Measurements from ENCODE around the gene ZNF563.

ZNF563 gene

DNA sequence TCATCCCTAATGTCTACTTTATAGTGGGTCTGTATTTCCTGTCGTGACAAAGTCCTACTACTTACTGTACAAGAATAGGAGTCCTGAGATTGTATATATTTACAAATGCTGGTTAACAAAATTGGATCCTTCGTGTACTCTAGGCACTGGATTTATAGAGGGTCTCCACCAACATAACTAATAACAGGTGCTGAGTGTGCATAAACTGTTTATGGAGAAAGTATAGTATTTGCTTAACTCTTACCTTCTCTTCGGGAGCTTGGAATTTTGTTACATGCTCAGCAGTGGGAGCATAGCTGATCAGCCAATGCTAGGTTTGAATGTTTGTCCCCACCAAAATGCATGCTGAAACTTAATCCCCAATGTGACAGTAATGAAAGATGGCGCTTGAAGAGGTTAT lies 19.9 kb upstream of the ZNF563 start:
- Histone ChIP-seq H3F3A (ENCODE audit: insufficient read depth, low read length) (no peaks in the 10 kb centered on the region), H3K4me1 (ENCODE audit: low read length) (no peaks in the 10 kb centered on the region), H3K9me2 (replicated peaks; ENCODE audit: insufficient read depth, low read length) (no peaks in the 10 kb centered on the region), H3K9ac (ENCODE audit: low read length) (no peak overlapping the region), H3K79me2 (ENCODE audit: low read length) (no peaks in the 10 kb centered on the region), H3K4me3 (ENCODE audit: low read length) (no peak overlapping the region), H3K27ac (ENCODE audit: low read length) (no peak overlapping the region), H4K20me1 (ENCODE audit: insufficient read depth, low read length) (no peaks in the 10 kb centered on the region), H3K36me3 (replicated peaks; ENCODE audit: insufficient read depth, low read length) (no peaks in the 10 kb centered on the region), H3K9me3 (replicated peaks; ENCODE audit: insufficient read depth, low read length) (no peaks in the 10 kb centered on the region), H3K4me2 (ENCODE audit: low read depth, low read length) (no peak overlapping the region), H3K27me3 (replicated peaks; ENCODE audit: insufficient read depth, low read length) (no peaks in the 10 kb centered on the region), H2AFZ (ENCODE audit: low read length) (no peak overlapping the region)
- TF ChIP-seq, protein P1, sequence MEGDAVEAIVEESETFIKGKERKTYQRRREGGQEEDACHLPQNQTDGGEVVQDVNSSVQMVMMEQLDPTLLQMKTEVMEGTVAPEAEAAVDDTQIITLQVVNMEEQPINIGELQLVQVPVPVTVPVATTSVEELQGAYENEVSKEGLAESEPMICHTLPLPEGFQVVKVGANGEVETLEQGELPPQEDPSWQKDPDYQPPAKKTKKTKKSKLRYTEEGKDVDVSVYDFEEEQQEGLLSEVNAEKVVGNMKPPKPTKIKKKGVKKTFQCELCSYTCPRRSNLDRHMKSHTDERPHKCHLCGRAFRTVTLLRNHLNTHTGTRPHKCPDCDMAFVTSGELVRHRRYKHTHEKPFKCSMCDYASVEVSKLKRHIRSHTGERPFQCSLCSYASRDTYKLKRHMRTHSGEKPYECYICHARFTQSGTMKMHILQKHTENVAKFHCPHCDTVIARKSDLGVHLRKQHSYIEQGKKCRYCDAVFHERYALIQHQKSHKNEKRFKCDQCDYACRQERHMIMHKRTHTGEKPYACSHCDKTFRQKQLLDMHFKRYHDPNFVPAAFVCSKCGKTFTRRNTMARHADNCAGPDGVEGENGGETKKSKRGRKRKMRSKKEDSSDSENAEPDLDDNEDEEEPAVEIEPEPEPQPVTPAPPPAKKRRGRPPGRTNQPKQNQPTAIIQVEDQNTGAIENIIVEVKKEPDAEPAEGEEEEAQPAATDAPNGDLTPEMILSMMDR (IDR thresholded peaks at IDR 0.05; ENCODE audit: low read length): no peak
- TF ChIP-seq EZH2phosphoT487 (IDR thresholded peaks at IDR 0.05; ENCODE audit: low read length) (no peak), EZH2 (optimal IDR thresholded peaks at IDR 0.05; ENCODE audit: low read depth, low read length) (no peak)
- DNase-seq: no peak

DNA sequence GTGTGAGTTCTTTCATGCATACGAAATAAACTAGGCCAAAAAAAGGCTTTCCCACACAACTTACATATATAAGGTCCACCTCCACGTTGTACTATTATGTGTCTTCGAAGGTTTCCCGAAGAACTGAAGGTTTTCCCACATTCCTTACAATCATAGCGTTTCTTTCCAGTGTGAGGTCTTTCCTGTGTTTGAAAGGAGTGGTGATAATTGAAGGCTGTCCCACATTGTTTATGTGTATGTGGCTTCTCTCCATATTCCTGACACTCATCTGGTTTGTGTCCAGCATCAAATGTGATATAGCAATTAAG lies 17.4 kb upstream of the ZNF563 start:
- Histone ChIP-seq H4K20me1 (ENCODE audit: insufficient read depth, low read length) (no peaks in the 10 kb centered on the region), H3K9me2 (replicated peaks; ENCODE audit: insufficient read depth, low read length) (no peaks in the 10 kb centered on the region), H3K9ac (ENCODE audit: low read length) (no peak overlapping the region), H3K79me2 (ENCODE audit: low read length) (no peaks in the 10 kb centered on the region), H3K27ac (ENCODE audit: low read length) (no peak overlapping the region), H3K4me1 (ENCODE audit: low read length) (peaks cover 9% of the 10 kb centered on the region), H3K9me3 (replicated peaks; ENCODE audit: insufficient read depth, low read length) (no peaks in the 10 kb centered on the region), H3K4me2 (ENCODE audit: low read depth, low read length) (no peak overlapping the region), H3K4me3 (ENCODE audit: low read length) (no peak overlapping the region), H3K27me3 (replicated peaks; ENCODE audit: insufficient read depth, low read length) (no peaks in the 10 kb centered on the region), H3K36me3 (replicated peaks; ENCODE audit: insufficient read depth, low read length) (no peaks in the 10 kb centered on the region), H2AFZ (ENCODE audit: low read length) (no peak overlapping the region), H3F3A (ENCODE audit: insufficient read depth, low read length) (no peaks in the 10 kb centered on the region)
- no peak for DNase-seq
- TF ChIP-seq, protein P1 (IDR thresholded peaks at IDR 0.05; ENCODE audit: low read length): no peak
- TF ChIP-seq EZH2 (optimal IDR thresholded peaks at IDR 0.05; ENCODE audit: low read depth, low read length) (no peak), EZH2phosphoT487 (IDR thresholded peaks at IDR 0.05; ENCODE audit: low read length) (no peak)

DNA sequence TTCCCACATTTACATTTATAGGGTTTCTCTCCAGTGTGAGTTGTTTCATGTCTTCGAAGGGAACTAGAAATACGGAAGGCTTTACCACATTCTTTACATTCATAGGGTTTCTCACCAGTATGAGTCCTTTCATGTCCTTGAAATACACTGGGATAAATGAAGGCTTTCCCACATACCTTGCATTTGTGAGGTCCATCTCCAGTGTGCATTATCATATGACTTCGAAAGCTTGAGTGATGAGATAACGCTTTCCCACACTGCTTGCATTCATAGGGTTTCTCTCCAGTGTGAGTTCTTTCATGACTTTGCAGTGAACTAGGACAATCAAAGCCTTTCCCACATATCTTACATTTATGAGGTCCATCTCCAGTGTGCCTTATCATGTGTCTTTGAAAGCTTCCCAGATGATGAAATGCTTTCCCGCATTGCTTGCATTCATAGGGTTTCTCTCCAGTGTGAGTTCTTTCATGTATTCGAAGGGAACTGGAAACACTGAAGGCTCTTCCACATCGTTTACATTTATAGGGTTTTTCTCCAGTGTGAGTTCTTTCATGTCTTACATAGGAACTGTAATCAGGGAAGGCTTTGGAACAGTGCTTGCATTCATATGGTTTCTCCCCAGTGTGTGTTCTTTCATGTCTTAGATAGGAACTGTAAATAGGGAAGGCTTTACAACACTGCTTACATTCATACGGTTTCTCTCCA lies 16.9 kb upstream of the ZNF563 start:
- no peaks in the 10 kb centered on the region for H3K9me3 ChIP-seq (replicated peaks; ENCODE audit: insufficient read depth, low read length)

More for the DNA sequence above, 16.9 kb upstream of the ZNF563 start:
- Histone ChIP-seq H3K79me2 (ENCODE audit: low read length) (no peaks in the 10 kb centered on the region), H3K9me2 (replicated peaks; ENCODE audit: insufficient read depth, low read length) (no peaks in the 10 kb centered on the region), H4K20me1 (ENCODE audit: insufficient read depth, low read length) (no peaks in the 10 kb centered on the region), H3K36me3 (replicated peaks; ENCODE audit: insufficient read depth, low read length) (no peaks in the 10 kb centered on the region), H3K27me3 (replicated peaks; ENCODE audit: insufficient read depth, low read length) (no peaks in the 10 kb centered on the region), H3F3A (ENCODE audit: insufficient read depth, low read length) (no peaks in the 10 kb centered on the region), H3K4me3 (ENCODE audit: low read length) (no peak overlapping the region), H3K9ac (ENCODE audit: low read length) (no peak overlapping the region), H3K4me1 (ENCODE audit: low read length) (peaks cover 9% of the 10 kb centered on the region), H3K27ac (ENCODE audit: low read length) (no peak overlapping the region), H3K4me2 (ENCODE audit: low read depth, low read length) (no peak overlapping the region), H2AFZ (ENCODE audit: low read length) (no peak overlapping the region)
- no peak for TF ChIP-seq EZH2phosphoT487 (IDR thresholded peaks at IDR 0.05; ENCODE audit: low read length)
- no peak for TF ChIP-seq EZH2 (optimal IDR thresholded peaks at IDR 0.05; ENCODE audit: low read depth, low read length)
- TF ChIP-seq, protein P1 (IDR thresholded peaks at IDR 0.05; ENCODE audit: low read length): no peak
- DNase-seq: no peak
